ENCODE results near the gene PARP1. TPM values are rescaled to one million over a fixed set of nuclear protein-coding genes. Genes with fewer than 3 reads are reported as not detected.

Gene PARP1
- total RNA-seq, 1 donor from 2014 or later, result 91.1 TPM

DNA sequence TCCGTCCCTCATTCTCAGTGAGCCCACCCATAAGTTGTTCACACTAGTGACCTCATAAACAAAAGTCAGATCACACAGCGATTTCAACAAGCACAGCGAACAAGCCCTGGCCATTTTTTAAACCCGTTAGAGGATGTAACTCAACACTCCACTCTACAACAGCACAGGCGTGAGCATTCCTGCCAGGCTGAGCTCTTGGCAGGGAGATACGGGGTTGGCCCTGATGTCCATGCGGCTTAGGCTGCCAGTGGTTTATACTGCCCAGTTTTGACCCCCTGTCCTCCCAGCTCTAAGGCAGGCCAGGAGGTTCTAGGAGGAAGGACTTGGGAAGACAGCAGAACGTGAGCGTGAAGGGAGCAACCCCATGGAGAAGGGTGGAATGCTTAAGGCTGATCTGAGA is 35.0 kb downstream of the PARP1 start:
- no peaks in the 10 kb centered on the region for H3K27me3 ChIP-seq (ENCODE audit: control insufficient read depth, insufficient read depth, low read length)
- no peak for TF ChIP-seq CTCF (IDR thresholded peaks at IDR 0.05; ENCODE audit: insufficient read depth, low read length, poor library complexity, severe bottlenecking)
- H3K4me3 ChIP-seq (ENCODE audit: low read depth, low read length), result no peak overlapping the region
- no peak for DNase-seq (ENCODE audit: low read depth)
- H3K36me3 ChIP-seq (ENCODE audit: control insufficient read depth, insufficient read depth, low read length), result peaks cover 2% of the 10 kb centered on the region

DNA sequence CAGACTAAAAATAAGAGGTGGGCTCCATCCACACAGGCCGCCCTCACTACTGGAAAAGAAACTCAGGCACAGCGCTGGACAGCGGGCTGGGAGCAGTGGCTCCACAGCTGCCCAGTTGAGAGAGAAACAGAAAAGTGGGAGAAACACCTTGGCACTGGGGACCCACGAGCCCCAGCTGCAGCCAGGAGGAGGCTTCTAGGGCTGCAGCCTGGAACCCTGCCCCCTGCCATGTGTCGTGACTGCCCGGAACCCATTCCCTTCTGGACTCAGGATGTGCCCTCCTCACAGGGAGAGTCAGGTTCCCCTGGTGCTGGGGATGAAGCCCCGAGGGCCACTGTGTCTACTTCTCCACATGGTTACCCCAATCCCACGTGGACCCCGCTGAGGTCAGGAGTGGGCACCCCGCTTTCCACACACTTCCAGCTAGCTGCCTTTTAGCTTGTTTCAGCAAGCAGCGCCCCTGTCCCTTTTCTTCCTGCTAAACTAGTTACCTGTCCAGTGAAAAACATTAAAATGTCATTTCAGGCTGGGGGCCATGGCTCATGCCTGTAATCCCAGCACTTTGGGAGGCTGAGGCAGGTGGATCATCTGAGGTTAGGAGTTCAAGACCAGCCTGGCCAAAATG is 35.9 kb downstream of the PARP1 start:
- no peak for DNase-seq (ENCODE audit: low read depth)
- H3K36me3 ChIP-seq (ENCODE audit: control insufficient read depth, insufficient read depth, low read length), result peaks cover 2% of the 10 kb centered on the region
- no peaks in the 10 kb centered on the region for H3K27me3 ChIP-seq (ENCODE audit: control insufficient read depth, insufficient read depth, low read length)
- H3K4me3 ChIP-seq (ENCODE audit: low read depth, low read length), result no peak overlapping the region
- no peak for TF ChIP-seq CTCF (IDR thresholded peaks at IDR 0.05; ENCODE audit: insufficient read depth, low read length, poor library complexity, severe bottlenecking)

GRCh38 chr1:226371027-226371694 is 36.7 kb downstream of the PARP1 start:
- peaks cover 2% of the 10 kb centered on the region for H3K36me3 ChIP-seq (ENCODE audit: control insufficient read depth, insufficient read depth, low read length)
- no peaks in the 10 kb centered on the region for H3K27me3 ChIP-seq (ENCODE audit: control insufficient read depth, insufficient read depth, low read length)
- DNase-seq (ENCODE audit: low read depth), result no peak
- no peak for TF ChIP-seq CTCF (IDR thresholded peaks at IDR 0.05; ENCODE audit: insufficient read depth, low read length, poor library complexity, severe bottlenecking)
- H3K4me3 ChIP-seq (ENCODE audit: low read depth, low read length), result no peak overlapping the region

GRCh38 chr1:226370144-226370923 is 37.6 kb downstream of the PARP1 start:
- peaks cover 2% of the 10 kb centered on the region for H3K36me3 ChIP-seq (ENCODE audit: control insufficient read depth, insufficient read depth, low read length)
- no peak for DNase-seq (ENCODE audit: low read depth)
- TF ChIP-seq CTCF (IDR thresholded peaks at IDR 0.05; ENCODE audit: insufficient read depth, low read length, poor library complexity, severe bottlenecking), result no peak
- no peaks in the 10 kb centered on the region for H3K27me3 ChIP-seq (ENCODE audit: control insufficient read depth, insufficient read depth, low read length)
- no peak overlapping the region for H3K4me3 ChIP-seq (ENCODE audit: low read depth, low read length)

GRCh38 chr1:226369110-226369509 is 38.8 kb downstream of the PARP1 start:
- H3K4me3 ChIP-seq (ENCODE audit: low read depth, low read length), result no peak overlapping the region
- H3K27me3 ChIP-seq (ENCODE audit: control insufficient read depth, insufficient read depth, low read length), result no peaks in the 10 kb centered on the region
- H3K36me3 ChIP-seq (ENCODE audit: control insufficient read depth, insufficient read depth, low read length), result peaks cover 3% of the 10 kb centered on the region
- DNase-seq (ENCODE audit: low read depth), result no peak
- TF ChIP-seq CTCF (IDR thresholded peaks at IDR 0.05; ENCODE audit: insufficient read depth, low read length, poor library complexity, severe bottlenecking), result no peak

Measured in kidney epithelial cell (primary cell).